ENCODE results near the gene NUDT16L1.
"Not testable (repeated sequence)": the region's sequence is repeated elsewhere in the genome, so short reads cannot be mapped to it uniquely, and the experiment has no call there.

Gene NUDT16L1

GRCh38 chr16:4713663-4714501 lies 20.5 kb downstream of the NUDT16L1 start:
- DNase-seq (ENCODE audit: low spot score) (no peak), FAIRE-seq (no peak)

- no peak for DNase-seq (ENCODE audit: low spot score)
- FAIRE-seq, result no peak
Measured at GRCh38 chr16:4714996-4715395, 21.6 kb downstream of the NUDT16L1 start.

GRCh38 chr16:4718466-4718865 lies 25.1 kb downstream of the NUDT16L1 start:
- FAIRE-seq, result no peak
- DNase-seq (ENCODE audit: low spot score), result no peak

GRCh38 chr16:4723071-4723767 lies 29.9 kb downstream of the NUDT16L1 start:
- no peak for FAIRE-seq
- no peak for DNase-seq (ENCODE audit: low spot score)

GRCh38 chr16:4724661-4725270 lies 31.4 kb downstream of the NUDT16L1 start:
- no peak for FAIRE-seq

GRCh38 chr16:4726616-4727015 lies 33.3 kb downstream of the NUDT16L1 start:
- FAIRE-seq (no peak), DNase-seq (ENCODE audit: low spot score) (no peak)

More at GRCh38 chr16:4724661-4725270, 31.4 kb downstream of the NUDT16L1 start:
- no peak for DNase-seq (ENCODE audit: low spot score)

- DNase-seq (ENCODE audit: low spot score), result no peak
- FAIRE-seq, result no peak
Measured at GRCh38 chr16:4728676-4729075, 35.3 kb downstream of the NUDT16L1 start.

- FAIRE-seq (no peak), DNase-seq (ENCODE audit: low spot score) (no peak)
Measured at GRCh38 chr16:4729876-4730275, 36.5 kb downstream of the NUDT16L1 start.

- FAIRE-seq, result no peak
- DNase-seq (ENCODE audit: low spot score), result no peak
Measured at GRCh38 chr16:4733211-4733742, 39.9 kb downstream of the NUDT16L1 start.

GRCh38 chr16:4733747-4734062 lies 40.3 kb downstream of the NUDT16L1 start:
- FAIRE-seq (no peak), DNase-seq (ENCODE audit: low spot score) (no peak)

GRCh38 chr16:4734063-4734729 lies 40.8 kb downstream of the NUDT16L1 start, which contains the start of the genes ANKS3 and DNAAF8:
Gene ANKS3 (minus strand): TSS chr16:4734271. CDS start chr16:4730149, 4,122 bp downstream.
Gene DNAAF8 (plus strand): TSS chr16:4734537. CDS start chr16:4736515, 1,978 bp downstream.
- FAIRE-seq (peak; percentile 75), DNase-seq (ENCODE audit: low spot score) (peak; percentile 95)

GRCh38 chr16:4734730-4735535 lies 41.6 kb downstream of the NUDT16L1 start:
- FAIRE-seq, result no peak

GRCh38 chr16:4736546-4736945 lies 43.2 kb downstream of the NUDT16L1 start:
- no peak for DNase-seq (ENCODE audit: low spot score)
- FAIRE-seq, result no peak

More at GRCh38 chr16:4734730-4735535, 41.6 kb downstream of the NUDT16L1 start:
- peak; percentile 61 for DNase-seq (ENCODE audit: low spot score)

- no peak for FAIRE-seq
- DNase-seq (ENCODE audit: low spot score), result no peak
Measured at GRCh38 chr16:4737545-4737944, 44.2 kb downstream of the NUDT16L1 start.

- not testable (repeated sequence) for DNase-seq (ENCODE audit: low spot score); FAIRE-seq
Measured at GRCh38 chr16:4738370-4738769, 45.0 kb downstream of the NUDT16L1 start.

- FAIRE-seq (no peak), DNase-seq (ENCODE audit: low spot score) (no peak)
Measured at GRCh38 chr16:4743226-4743878, 50.0 kb downstream of the NUDT16L1 start.

- FAIRE-seq (no peak), DNase-seq (ENCODE audit: low spot score) (no peak)
Measured at GRCh38 chr16:4744555-4745273, 51.4 kb downstream of the NUDT16L1 start.

GRCh38 chr16:4745274-4745569 lies 51.9 kb downstream of the NUDT16L1 start:
- FAIRE-seq (no peak), DNase-seq (ENCODE audit: low spot score) (no peak)

Measured in RCC 7860 (cell line).